Neuronal stem cell (in vitro differentiated cells): ENCODE data around the gene SH2D3C.

Experiments
- DNase-seq: peaks from one replicate; pipeline ENCODE4 v3.0.0-alpha.2; 2013; ENCODE audit warnings: low spot score
- H2AFZ ChIP-seq: one replicate; pipeline ENCODE4 v1.6.1; 2013; ENCODE audit warnings: mild to moderate bottlenecking, low read length, inconsistent platforms
- H2AK5ac ChIP-seq: 2 replicates; pipeline ENCODE4 v1.6.1; 2013; ENCODE audit warnings: low read depth, mild to moderate bottlenecking, inconsistent platforms, low read length, moderate library complexity, mixed read lengths
- H2BK120ac ChIP-seq: 2 replicates; pipeline ENCODE4 v1.6.1; 2013; ENCODE audit warnings: low read depth, mild to moderate bottlenecking, inconsistent platforms, low read length, moderate library complexity, mixed read lengths
- H2BK12ac ChIP-seq: one replicate; pipeline ENCODE4 v1.6.1; 2013; ENCODE audit warnings: low read length, inconsistent platforms
- H2BK15ac ChIP-seq: 2 replicates; pipeline ENCODE4 v1.6.1; 2013; ENCODE audit warnings: mild to moderate bottlenecking, low read length, inconsistent platforms, mixed read lengths
- H2BK5ac ChIP-seq: one replicate; pipeline ENCODE4 v1.6.1; 2013; ENCODE audit warnings: inconsistent platforms, mild to moderate bottlenecking, low read length, moderate library complexity
- H3K14ac ChIP-seq: one replicate; pipeline ENCODE4 v1.6.1; 2013; ENCODE audit warnings: low read length, inconsistent platforms
- H3K18ac ChIP-seq: 2 replicates; pipeline ENCODE4 v1.6.1; 2013; ENCODE audit warnings: low read length, inconsistent platforms
- H3K23ac ChIP-seq: 2 replicates; pipeline ENCODE4 v1.6.1; 2013; ENCODE audit warnings: low read depth, mild to moderate bottlenecking, mixed read lengths, low read length, inconsistent platforms; ENCODE audit not compliant: poor library complexity
- H3K27ac ChIP-seq: replicated peaks from 3 replicates; pipeline ENCODE4 v1.5.1; 2013; ENCODE audit warnings: low read length, inconsistent platforms
- H3K27me3 ChIP-seq, 3 experiments: 2 replicates each; pipeline ENCODE4 v1.6.1; 2013; ENCODE audit warnings: low read length in 3 of 3, mild to moderate bottlenecking in 2 of 3, inconsistent platforms in 1 of 3, low read depth in 1 of 3, mixed read lengths in 1 of 3, moderate library complexity in 1 of 3; ENCODE audit not compliant: control insufficient read depth in 3 of 3, insufficient read depth in 3 of 3
- H3K36me3 ChIP-seq, 2 donors: replicated peaks in 1 of 2; 2 replicates each; pipeline ENCODE4 v1.6.1; 2013; ENCODE audit warnings: low read length in 2 of 2; ENCODE audit not compliant: control insufficient read depth in 2 of 2, insufficient read depth in 2 of 2
- H3K4ac ChIP-seq: 2 replicates; pipeline ENCODE4 v1.6.1; 2013; ENCODE audit warnings: inconsistent platforms, mild to moderate bottlenecking, low read length, moderate library complexity
- H3K4me1 ChIP-seq, 2 donors: 1 replicate in 1 of 2; 2 replicates in 1 of 2; pipeline ENCODE4 v1.6.1; 2013; ENCODE audit warnings: low read length in 2 of 2, low read depth in 1 of 2; ENCODE audit not compliant: control insufficient read depth in 2 of 2, insufficient read depth in 1 of 2
- H3K4me2 ChIP-seq: one replicate; pipeline ENCODE4 v1.6.1; 2013; ENCODE audit warnings: mild to moderate bottlenecking, low read length, inconsistent platforms; ENCODE audit not compliant: insufficient read depth, poor library complexity, severe bottlenecking
- H3K4me3 ChIP-seq, 2 donors: 2 replicates each; pipeline ENCODE4 v1.5.1; 2013; ENCODE audit warnings: low read length in 2 of 2, mild to moderate bottlenecking in 2 of 2, inconsistent platforms in 1 of 2, moderate library complexity in 1 of 2
- H3K79me1 ChIP-seq: one replicate; pipeline ENCODE4 v1.6.1; 2013; ENCODE audit warnings: low read depth, mild to moderate bottlenecking, inconsistent platforms, low read length, moderate library complexity
- H3K9ac ChIP-seq: one replicate; pipeline ENCODE4 v1.6.1; 2013; ENCODE audit warnings: mild to moderate bottlenecking, low read depth, low read length, inconsistent platforms; ENCODE audit not compliant: poor library complexity
- H3K9me3 ChIP-seq, 2 donors: replicated peaks in 1 of 2; 2 replicates each; pipeline versions ENCODE3 to v1.6.1; 2013; ENCODE audit warnings: low read length in 2 of 2, mild to moderate bottlenecking in 2 of 2, inconsistent platforms in 1 of 2, low read depth in 1 of 2, mixed read lengths in 1 of 2, moderate library complexity in 1 of 2; ENCODE audit not compliant: control insufficient read depth in 2 of 2, insufficient read depth in 1 of 2
- H4K8ac ChIP-seq: one replicate; pipeline ENCODE4 v1.6.1; 2013; ENCODE audit warnings: low read depth, mild to moderate bottlenecking, inconsistent platforms, low read length, moderate library complexity
- H4K91ac ChIP-seq: one replicate; pipeline ENCODE4 v1.6.1; 2013; ENCODE audit warnings: low read length, low read depth, mild to moderate bottlenecking, inconsistent platforms; ENCODE audit not compliant: poor library complexity
- WGBS, 2 donors: extraction: QIAGEN DNeasy Blood & Tissue Kit; methylation state at CpG; one replicate each; pipeline ENCODE4 v1.1.7; 2013; ENCODE audit warnings: missing lambda C conversion rate in 2 of 2, mixed read lengths in 1 of 2; ENCODE audit not compliant: insufficient read length in 2 of 2, insufficient replicate concordance in 1 of 2; ENCODE audit errors: extremely low coverage in 2 of 2; 5-methylcytosine and 5-hydroxymethylcytosine counted together

Gene SH2D3C

GRCh38 chr9:127731938-127732337 lies 46.5 kb downstream of the SH2D3C start:
- Histone ChIP-seq H2BK15ac (peak overlapping the region; percentile 58), H3K27me3 (no peaks in the 10 kb centered on the region), H3K14ac (no peak overlapping the region), H4K8ac (no peak overlapping the region), H3K4me3 (no peak overlapping the region), H3K36me3 (no peaks in the 10 kb centered on the region), H2BK12ac (peak overlapping the region; percentile 73), H2AFZ (no peak overlapping the region), H3K4ac (no peak overlapping the region), H3K9me3 (no peaks in the 10 kb centered on the region), H2AK5ac (peak overlapping the region; percentile 63), H4K91ac (no peak overlapping the region), H3K4me2 (no peak overlapping the region), H3K4me1 (peaks cover 12% of the 10 kb centered on the region in 2 donors), H3K23ac (no peak overlapping the region), H3K27ac (no peak overlapping the region), H3K79me1 (peaks cover 2% of the 10 kb centered on the region), H2BK120ac (no peak overlapping the region), H3K9ac (no peak overlapping the region), H2BK5ac (peak overlapping the region; percentile 3), H3K18ac (no peak overlapping the region)
- DNase-seq = no peak
- no CpG with 5 or more reads among the region's 16 CpGs for WGBS, 2 donors

- no peaks in the 10 kb centered on the region for H3K36me3 ChIP-seq
- no peaks in the 10 kb centered on the region for H3K27me3 ChIP-seq
- no peak overlapping the region for H3K14ac ChIP-seq
- H3K4me1 ChIP-seq = peaks cover 10 to 11% of the 10 kb centered on the region in 2 donors
- no peak overlapping the region for H3K4me3 ChIP-seq
- H3K4ac ChIP-seq = no peak overlapping the region
- no peak overlapping the region for H2BK15ac ChIP-seq
- no peak overlapping the region for H3K18ac ChIP-seq
- peak overlapping the region; percentile 35 for H2AK5ac ChIP-seq
- H2BK120ac ChIP-seq = no peak overlapping the region
- no CpG with 5 or more reads among the region's 9 CpGs for WGBS, 2 donors
- no peak for DNase-seq
- no peak overlapping the region for H3K9ac ChIP-seq
- no peak overlapping the region for H2AFZ ChIP-seq
- no peak overlapping the region for H3K23ac ChIP-seq
- no peak overlapping the region for H3K27ac ChIP-seq
- H3K4me2 ChIP-seq = no peak overlapping the region
- no peak overlapping the region for H2BK12ac ChIP-seq
- H3K9me3 ChIP-seq = no peaks in the 10 kb centered on the region
- peak overlapping the region; percentile 3 for H2BK5ac ChIP-seq
- no peak overlapping the region for H4K91ac ChIP-seq
- peaks cover 2% of the 10 kb centered on the region for H3K79me1 ChIP-seq
- no peak overlapping the region for H4K8ac ChIP-seq
Measured at GRCh38 chr9:127730799-127731410, 47.6 kb downstream of the SH2D3C start.

GRCh38 chr9:127730262-127730661 lies 48.2 kb downstream of the SH2D3C start:
- no peak for DNase-seq
- WGBS, 2 donors = no CpG with 5 or more reads among the region's 9 CpGs
- no peak overlapping the region for H3K4ac ChIP-seq

GRCh38 chr9:127729522-127730256 lies 48.8 kb downstream of the SH2D3C start:
- Histone ChIP-seq H3K9ac (peak overlapping the region; percentile 60), H3K4ac (no peak overlapping the region), H2AK5ac (peak overlapping the region; percentile 28), H4K8ac (peak overlapping the region; percentile 3), H2BK120ac (no peak overlapping the region), H2BK15ac (peak overlapping the region; percentile 75), H3K23ac (no peak overlapping the region), H3K27ac (no peak overlapping the region), H3K14ac (peak overlapping the region; percentile 71), H3K18ac (peak overlapping the region; percentile 80), H2BK12ac (no peak overlapping the region), H3K27me3 (no peaks in the 10 kb centered on the region), H3K4me1 (peaks cover 4 to 7% of the 10 kb centered on the region in 2 donors), H3K4me2 (no peak overlapping the region), H3K36me3 (no peaks in the 10 kb centered on the region), H2BK5ac (no peak overlapping the region), H3K4me3 (peak overlapping the region in 1 of 2 donors; percentile 54), H2AFZ (no peak overlapping the region), H4K91ac (no peak overlapping the region), H3K79me1 (peaks cover 2% of the 10 kb centered on the region), H3K9me3 (no peaks in the 10 kb centered on the region)
- WGBS, 2 donors = no CpG with 5 or more reads among the region's 18 CpGs
- DNase-seq = no peak

More at GRCh38 chr9:127730262-127730661, 48.2 kb downstream of the SH2D3C start:
- Histone ChIP-seq H3K9me3 (no peaks in the 10 kb centered on the region), H4K91ac (no peak overlapping the region), H3K18ac (no peak overlapping the region), H2BK12ac (no peak overlapping the region), H3K14ac (peak overlapping the region; percentile 38), H3K4me3 (no peak overlapping the region), H3K27ac (no peak overlapping the region), H2BK120ac (no peak overlapping the region), H3K36me3 (no peaks in the 10 kb centered on the region), H3K27me3 (no peaks in the 10 kb centered on the region), H2AK5ac (no peak overlapping the region), H3K4me2 (no peak overlapping the region), H3K79me1 (peaks cover 2% of the 10 kb centered on the region), H2AFZ (no peak overlapping the region), H3K23ac (no peak overlapping the region), H4K8ac (no peak overlapping the region), H3K9ac (peak overlapping the region; percentile 60), H3K4me1 (peaks cover 4 to 6% of the 10 kb centered on the region in 2 donors), H2BK5ac (no peak overlapping the region), H2BK15ac (no peak overlapping the region)
